ENCODE results near the gene POLR3A. TPM values are rescaled to one million over a fixed set of nuclear protein-coding genes. Genes with fewer than 3 reads are reported as not detected.
A peak's percentile ranks its signal among the peaks of the same experiment; 100 is the strongest.

Gene POLR3A
- polyA plus RNA-seq, 6 donors from 2014 or later = 0.92 to 11.2 (median 6.8) TPM

DNA sequence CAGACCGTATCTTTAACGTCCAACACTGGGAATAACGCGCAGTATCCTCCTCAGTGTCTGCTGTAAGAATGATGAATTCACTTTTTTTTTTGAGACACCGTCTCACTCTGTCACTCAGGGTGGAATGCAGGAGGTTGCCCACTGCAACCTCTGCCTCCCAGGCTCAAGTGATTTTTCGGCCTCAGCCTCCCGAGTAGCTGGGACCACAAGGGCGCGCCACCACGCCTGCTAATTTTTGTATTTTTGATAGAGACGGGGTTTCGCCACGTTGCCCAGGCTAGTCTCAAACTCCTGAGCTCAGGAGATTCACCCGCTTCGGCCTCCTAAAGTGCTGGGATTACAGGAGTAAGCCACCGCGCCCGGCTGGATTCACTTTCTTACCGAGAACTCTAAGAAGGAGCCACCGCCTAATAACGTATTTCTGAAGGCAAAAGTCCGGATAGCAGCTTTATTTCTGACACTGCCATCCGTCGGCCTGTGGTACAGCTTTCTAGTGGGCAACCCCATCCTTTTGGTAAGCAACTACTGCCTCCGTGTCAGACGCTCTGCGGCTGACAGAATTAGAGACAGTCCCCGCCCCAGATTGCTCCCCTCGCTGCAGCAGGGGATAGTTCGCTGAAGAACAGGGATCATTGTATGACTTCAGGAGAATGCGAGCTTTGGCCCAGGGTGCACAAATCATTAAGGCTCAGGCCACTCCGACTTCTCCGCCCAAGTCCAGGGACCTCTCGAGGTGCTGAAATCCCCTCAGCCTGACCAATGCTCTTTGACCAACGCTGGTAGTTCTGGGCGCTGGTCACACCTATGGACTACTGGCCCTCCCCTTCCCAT is 662 bp downstream of the POLR3A start:
- no peak for ATAC-seq (ENCODE audit: low read depth in 2 of 2)
- Mint-ChIP-seq H3K4me3 (peak overlapping the region; percentile 94 to 100 (median 99)), H3K4me1 (peaks cover 23 to 38% (median 32%) of the 10 kb centered on the region in 3 donors), H3K27me3 (no peaks in the 10 kb centered on the region), H3K9me3 (peaks cover 0 to 3% (median 0%) of the 10 kb centered on the region in 7 donors), H3K27ac (peak overlapping the region in 5 of 6 donors; percentile 93 to 98 (median 94)), H3K36me3 (peaks cover 18 to 34% of the 10 kb centered on the region in 2 donors)
- no peak for DNase-seq

DNA sequence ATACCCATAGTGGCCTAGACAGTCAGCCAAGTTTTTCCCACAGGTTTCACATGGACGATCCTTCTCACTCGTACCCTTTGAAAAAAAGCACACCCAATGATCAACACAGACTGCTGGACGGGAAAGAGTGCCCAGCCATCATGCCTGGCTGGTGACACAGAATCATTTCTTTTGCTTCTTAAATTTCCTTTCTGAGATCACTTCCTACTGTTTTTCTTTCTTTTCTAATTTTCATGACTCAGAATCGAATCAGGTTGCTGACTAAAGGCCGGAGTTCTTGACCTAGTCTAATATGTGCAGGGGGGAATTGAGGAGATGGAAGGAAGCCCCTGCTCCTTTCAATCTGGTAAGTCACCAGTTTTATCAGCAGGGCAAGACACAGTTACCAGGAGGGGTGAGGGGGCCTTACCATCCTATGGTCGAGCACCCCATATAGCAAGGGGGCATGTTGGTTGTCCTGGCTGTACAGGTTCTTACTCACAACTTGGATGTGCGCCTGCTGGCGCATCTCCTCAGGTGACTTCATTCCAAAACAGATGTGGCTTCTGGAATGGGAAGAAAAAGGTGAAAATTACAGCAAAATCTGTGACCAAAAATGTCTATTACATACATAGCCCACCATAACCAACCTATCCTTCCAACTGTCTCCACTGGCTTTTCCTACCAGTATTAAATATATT is 3.5 kb downstream of the POLR3A start:
- Mint-ChIP-seq H3K4me3 (peak overlapping the region in 1 of 8 donors; percentile 75), H3K27me3 (no peaks in the 10 kb centered on the region), H3K36me3 (peaks cover 36 to 42% of the 10 kb centered on the region in 2 donors), H3K27ac (peak overlapping the region in 3 of 6 donors; percentile 42 to 74 (median 55)), H3K9me3 (peaks cover 0 to 3% (median 0%) of the 10 kb centered on the region in 7 donors), H3K4me1 (peaks cover 23 to 32% (median 31%) of the 10 kb centered on the region in 3 donors)
- no peak for ATAC-seq (ENCODE audit: low read depth in 2 of 2)
- DNase-seq = no peak

DNA sequence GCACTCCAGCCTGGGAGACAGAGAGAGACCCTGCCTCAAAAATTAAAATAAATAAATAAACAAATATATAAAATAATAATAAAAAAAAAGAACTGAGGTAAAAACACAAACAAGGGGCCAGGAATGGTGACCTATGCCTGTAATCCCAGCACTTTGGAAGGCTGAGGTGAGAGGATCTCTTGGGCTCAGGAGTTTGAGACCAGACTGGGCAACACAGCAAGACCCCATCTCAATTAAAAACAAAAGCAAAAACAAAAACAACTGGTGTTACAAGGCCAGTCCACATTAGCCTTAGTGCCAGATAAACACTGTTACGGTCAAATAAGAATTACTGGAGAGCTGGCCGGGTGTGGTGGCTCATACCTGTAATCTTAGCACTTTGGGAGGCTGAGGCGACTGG is 5.6 kb downstream of the POLR3A start:
- Mint-ChIP-seq H3K4me1 (peaks cover 14 to 20% (median 18%) of the 10 kb centered on the region in 3 donors), H3K4me3 (no peak overlapping the region), H3K9me3 (no peaks in the 10 kb centered on the region)

DNA sequence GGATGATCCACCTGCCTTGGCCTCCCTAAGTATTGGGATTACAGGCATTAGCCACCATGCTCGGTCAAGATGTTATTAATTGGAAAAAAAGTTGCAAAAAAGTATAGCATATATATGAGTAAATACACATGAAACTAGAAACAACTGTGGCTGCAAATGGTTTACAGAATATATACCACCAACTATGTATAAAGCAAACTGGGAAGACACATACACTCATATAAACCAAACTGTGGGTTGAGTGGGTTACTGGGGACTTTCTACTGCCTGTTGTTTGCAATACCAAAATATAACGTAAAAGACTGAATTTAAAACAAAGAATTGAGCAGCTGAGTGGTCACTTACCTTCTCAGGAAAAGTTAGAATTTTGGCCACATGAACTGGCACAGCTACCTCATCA is 8.1 kb downstream of the POLR3A start:
- Mint-ChIP-seq H3K9me3 (no peaks in the 10 kb centered on the region), H3K27ac (peak overlapping the region in 1 of 6 donors; percentile 4), H3K36me3 (peaks cover 28 to 47% of the 10 kb centered on the region in 2 donors)

More for the DNA sequence above, 5.6 kb downstream of the POLR3A start:
- H3K27me3 Mint-ChIP-seq = no peaks in the 10 kb centered on the region
- ATAC-seq (ENCODE audit: low read depth in 2 of 2) = no peak
- no peak overlapping the region for H3K27ac Mint-ChIP-seq
- H3K36me3 Mint-ChIP-seq = peaks cover 36 to 41% of the 10 kb centered on the region in 2 donors
- no peak for DNase-seq

DNA sequence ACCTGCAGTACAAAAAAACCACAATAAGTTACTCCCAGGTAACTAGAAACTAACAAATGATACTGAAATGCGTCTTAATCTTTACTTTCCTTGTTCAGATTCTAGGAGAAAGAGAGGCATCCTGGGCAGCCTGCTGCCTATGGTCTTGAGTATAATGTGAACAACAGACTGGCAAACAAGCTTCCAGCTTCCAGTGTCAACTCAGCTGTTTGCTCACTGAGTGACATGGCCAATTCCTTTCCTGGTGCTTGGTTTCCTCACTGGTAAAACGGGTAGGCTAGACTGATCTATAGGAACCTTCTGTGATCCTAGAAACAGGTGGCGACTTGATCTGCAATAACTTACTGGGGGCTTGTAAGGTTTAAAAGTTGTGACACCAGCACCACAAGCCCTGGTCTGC is 10.1 kb downstream of the POLR3A start:
- H3K9me3 Mint-ChIP-seq = no peaks in the 10 kb centered on the region
- H3K4me3 Mint-ChIP-seq = no peak overlapping the region
- no peaks in the 10 kb centered on the region for H3K27me3 Mint-ChIP-seq
- ATAC-seq (ENCODE audit: low read depth in 2 of 2) = no peak
- H3K36me3 Mint-ChIP-seq = peaks cover 13 to 38% of the 10 kb centered on the region in 2 donors
- DNase-seq = no peak
- no peak overlapping the region for H3K27ac Mint-ChIP-seq
- no peaks in the 10 kb centered on the region for H3K4me1 Mint-ChIP-seq

More for the DNA sequence above, 8.1 kb downstream of the POLR3A start:
- Mint-ChIP-seq H3K27me3 (no peaks in the 10 kb centered on the region), H3K4me3 (no peak overlapping the region), H3K4me1 (peaks cover 0 to under 1% (median under 1%) of the 10 kb centered on the region in 3 donors)
- DNase-seq = no peak
- ATAC-seq (ENCODE audit: low read depth in 2 of 2) = no peak

DNA sequence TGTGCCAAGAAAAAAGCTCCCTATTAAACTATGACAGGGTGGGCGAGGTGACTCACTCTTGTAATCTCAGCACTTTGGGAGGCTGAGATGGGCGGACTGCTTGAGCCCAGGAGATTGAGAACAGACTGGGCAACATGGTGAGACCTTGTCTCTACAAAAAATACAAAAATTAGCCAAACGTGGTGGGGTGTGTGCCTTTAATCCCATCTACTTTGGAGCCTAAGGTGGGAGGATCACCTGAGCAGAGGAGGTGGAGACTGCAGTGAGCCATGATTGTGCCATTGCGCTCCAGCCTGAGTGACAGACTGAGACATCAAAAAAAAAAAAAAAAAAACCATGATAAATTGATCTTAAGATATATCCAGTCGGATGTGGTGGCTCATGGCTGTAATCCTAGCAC is 11.5 kb downstream of the POLR3A start:
- H3K4me3 Mint-ChIP-seq = no peak overlapping the region
- H3K27me3 Mint-ChIP-seq = no peaks in the 10 kb centered on the region
- no peaks in the 10 kb centered on the region for H3K4me1 Mint-ChIP-seq
- H3K9me3 Mint-ChIP-seq = no peaks in the 10 kb centered on the region
- ATAC-seq (ENCODE audit: low read depth in 2 of 2) (no peak), DNase-seq (no peak)
- no peak overlapping the region for H3K27ac Mint-ChIP-seq
- H3K36me3 Mint-ChIP-seq = peaks cover 8 to 44% of the 10 kb centered on the region in 2 donors

DNA sequence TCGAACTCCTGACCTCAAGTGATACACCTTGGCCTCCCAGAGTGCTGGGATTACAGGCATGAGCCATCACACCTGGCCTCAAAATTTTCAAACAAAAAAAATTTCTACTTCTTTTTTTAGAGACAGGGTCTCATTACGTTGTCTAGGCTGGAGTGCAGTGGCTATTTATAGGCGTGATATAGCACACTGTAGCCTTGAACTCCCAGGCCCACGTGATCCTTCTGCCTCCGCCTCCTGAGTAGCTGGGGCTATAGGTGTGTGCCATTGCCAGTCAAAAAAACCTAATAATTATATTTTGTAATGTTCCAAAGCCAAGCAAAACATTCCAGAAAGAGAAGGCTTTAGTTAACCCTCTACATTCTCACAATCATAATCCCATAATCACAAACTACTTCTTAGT is 13.8 kb downstream of the POLR3A start:
- DNase-seq (no peak), ATAC-seq (ENCODE audit: low read depth in 2 of 2) (no peak)
- H3K4me1 Mint-ChIP-seq = no peaks in the 10 kb centered on the region
- H3K27me3 Mint-ChIP-seq = no peaks in the 10 kb centered on the region
- H3K9me3 Mint-ChIP-seq = no peaks in the 10 kb centered on the region
- peaks cover 2 to 35% of the 10 kb centered on the region in 2 donors for H3K36me3 Mint-ChIP-seq
- H3K27ac Mint-ChIP-seq = no peak overlapping the region
- no peak overlapping the region for H3K4me3 Mint-ChIP-seq

DNA sequence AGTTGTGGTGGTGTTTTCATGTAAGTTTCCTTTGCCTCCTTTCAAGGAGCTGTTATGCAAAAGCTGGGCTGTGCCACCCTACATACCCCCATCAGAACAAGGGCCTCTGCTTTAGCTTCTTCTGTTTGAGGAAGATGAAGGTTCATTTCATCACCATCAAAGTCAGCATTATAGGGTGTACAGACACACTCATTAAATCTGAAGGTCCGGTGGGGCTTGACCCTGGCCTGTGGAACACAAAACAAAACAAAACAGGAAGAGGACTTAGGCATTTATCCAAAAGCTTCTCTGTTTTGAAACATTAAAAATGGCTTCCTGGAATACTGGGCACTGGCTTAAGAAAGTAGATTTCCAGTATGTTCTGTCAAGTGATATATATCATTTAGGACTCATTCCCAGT is 15.8 kb downstream of the POLR3A start:
- Mint-ChIP-seq H3K9me3 (no peaks in the 10 kb centered on the region), H3K4me1 (no peaks in the 10 kb centered on the region), H3K4me3 (no peak overlapping the region), H3K27ac (no peak overlapping the region), H3K36me3 (peaks cover 21 to 40% of the 10 kb centered on the region in 2 donors), H3K27me3 (no peaks in the 10 kb centered on the region)
- DNase-seq (no peak), ATAC-seq (ENCODE audit: low read depth in 2 of 2) (no peak)

DNA sequence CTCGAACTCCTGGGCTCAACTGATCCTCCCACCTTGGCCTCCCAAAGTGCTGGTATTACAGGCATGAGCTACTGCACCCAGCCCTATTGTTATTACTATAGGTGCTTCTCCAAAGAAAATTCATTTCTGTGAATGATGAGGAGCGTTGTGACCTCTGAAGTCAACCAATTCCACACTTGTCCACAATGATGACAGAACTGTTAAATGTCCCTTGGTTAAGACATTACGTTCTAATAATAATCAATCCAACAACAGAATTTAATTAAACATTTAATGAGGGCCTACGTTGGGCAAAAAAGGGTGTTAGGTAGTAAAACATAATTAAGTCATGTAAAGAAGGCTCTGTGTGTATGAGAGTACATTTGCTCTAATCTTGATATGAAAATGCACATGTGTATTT is 18.2 kb downstream of the POLR3A start:
- no peaks in the 10 kb centered on the region for H3K9me3 Mint-ChIP-seq
- DNase-seq (no peak), ATAC-seq (ENCODE audit: low read depth in 2 of 2) (no peak)
- H3K4me1 Mint-ChIP-seq = no peaks in the 10 kb centered on the region
- peaks cover 31 to 35% of the 10 kb centered on the region in 2 donors for H3K36me3 Mint-ChIP-seq
- no peak overlapping the region for H3K4me3 Mint-ChIP-seq
- H3K27ac Mint-ChIP-seq = peak overlapping the region in 1 of 6 donors; percentile 14
- no peaks in the 10 kb centered on the region for H3K27me3 Mint-ChIP-seq

DNA sequence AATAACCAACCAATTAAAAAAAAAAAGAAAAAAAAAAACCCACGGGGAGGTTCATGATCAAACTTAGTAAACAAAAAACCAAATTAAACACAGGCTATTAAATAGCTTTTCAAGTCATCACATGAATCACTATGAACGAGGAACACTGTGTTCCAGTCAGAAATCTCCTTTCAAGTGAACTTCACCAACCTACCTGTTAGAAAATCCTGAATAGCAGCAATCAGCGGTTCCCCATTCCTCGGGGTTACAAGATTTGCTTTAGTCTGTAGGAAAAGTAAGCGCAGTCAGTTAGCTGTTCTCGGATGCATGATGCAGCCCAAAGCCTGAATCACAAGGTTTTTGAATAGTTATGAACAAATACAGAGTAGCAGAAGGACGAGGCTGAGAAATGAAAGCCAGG is 19.0 kb downstream of the POLR3A start:
- H3K27ac Mint-ChIP-seq = peak overlapping the region in 1 of 6 donors; percentile 21
- H3K4me1 Mint-ChIP-seq = no peaks in the 10 kb centered on the region
- H3K36me3 Mint-ChIP-seq = peaks cover 31 to 40% of the 10 kb centered on the region in 2 donors
- H3K4me3 Mint-ChIP-seq = no peak overlapping the region
- ATAC-seq (ENCODE audit: low read depth in 2 of 2) (no peak), DNase-seq (no peak)
- H3K9me3 Mint-ChIP-seq = no peaks in the 10 kb centered on the region
- no peaks in the 10 kb centered on the region for H3K27me3 Mint-ChIP-seq

DNA sequence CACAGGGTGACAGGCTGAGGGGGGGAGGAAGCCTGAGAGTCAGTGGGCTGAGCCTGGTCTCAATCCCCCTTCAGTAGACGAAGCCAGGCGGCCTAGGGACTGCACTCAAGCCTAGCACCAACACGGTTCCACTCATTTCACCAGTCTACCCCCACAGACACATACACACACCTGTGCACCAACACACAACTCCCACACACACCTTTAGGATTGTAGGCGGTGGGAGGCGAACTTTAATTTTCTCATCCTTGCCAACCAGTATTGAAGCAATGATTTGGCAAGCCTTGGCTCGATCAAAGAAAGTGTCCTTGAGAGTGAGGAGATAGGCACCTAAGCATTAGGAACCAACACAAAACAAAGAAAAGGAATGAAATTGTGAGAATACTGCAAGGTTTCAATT is 19.7 kb downstream of the POLR3A start:
- Mint-ChIP-seq H3K36me3 (peaks cover 33 to 39% of the 10 kb centered on the region in 2 donors), H3K27ac (peak overlapping the region in 1 of 6 donors; percentile 16), H3K27me3 (no peaks in the 10 kb centered on the region), H3K4me1 (no peaks in the 10 kb centered on the region), H3K9me3 (no peaks in the 10 kb centered on the region), H3K4me3 (no peak overlapping the region)
- no peak for DNase-seq
- ATAC-seq (ENCODE audit: low read depth in 2 of 2) = no peak

DNA sequence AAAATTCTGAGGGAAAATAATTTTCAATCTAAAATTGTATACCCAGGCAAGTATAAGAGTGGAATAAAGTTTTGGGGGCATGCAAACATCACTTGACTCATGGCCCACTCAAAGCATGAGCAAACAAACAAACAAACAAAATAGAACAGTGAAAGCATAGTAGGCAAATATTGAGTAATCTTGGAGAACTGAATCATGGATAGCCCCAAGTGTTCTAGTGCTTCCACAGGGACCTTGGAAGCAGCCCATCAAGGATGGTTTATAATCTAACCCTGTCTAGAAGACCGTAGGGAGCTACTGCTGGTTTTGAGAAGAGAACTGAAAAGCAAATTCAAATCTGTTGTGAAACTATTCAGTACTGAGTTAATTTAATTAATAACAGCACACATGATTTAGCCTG is 22.1 kb downstream of the POLR3A start:
- DNase-seq (no peak), ATAC-seq (ENCODE audit: low read depth in 2 of 2) (no peak)
- no peaks in the 10 kb centered on the region for H3K4me1 Mint-ChIP-seq
- no peak overlapping the region for H3K4me3 Mint-ChIP-seq
- peak overlapping the region in 1 of 6 donors; percentile 3 for H3K27ac Mint-ChIP-seq
- peaks cover 30 to 40% of the 10 kb centered on the region in 2 donors for H3K36me3 Mint-ChIP-seq
- no peaks in the 10 kb centered on the region for H3K27me3 Mint-ChIP-seq
- H3K9me3 Mint-ChIP-seq = no peaks in the 10 kb centered on the region

DNA sequence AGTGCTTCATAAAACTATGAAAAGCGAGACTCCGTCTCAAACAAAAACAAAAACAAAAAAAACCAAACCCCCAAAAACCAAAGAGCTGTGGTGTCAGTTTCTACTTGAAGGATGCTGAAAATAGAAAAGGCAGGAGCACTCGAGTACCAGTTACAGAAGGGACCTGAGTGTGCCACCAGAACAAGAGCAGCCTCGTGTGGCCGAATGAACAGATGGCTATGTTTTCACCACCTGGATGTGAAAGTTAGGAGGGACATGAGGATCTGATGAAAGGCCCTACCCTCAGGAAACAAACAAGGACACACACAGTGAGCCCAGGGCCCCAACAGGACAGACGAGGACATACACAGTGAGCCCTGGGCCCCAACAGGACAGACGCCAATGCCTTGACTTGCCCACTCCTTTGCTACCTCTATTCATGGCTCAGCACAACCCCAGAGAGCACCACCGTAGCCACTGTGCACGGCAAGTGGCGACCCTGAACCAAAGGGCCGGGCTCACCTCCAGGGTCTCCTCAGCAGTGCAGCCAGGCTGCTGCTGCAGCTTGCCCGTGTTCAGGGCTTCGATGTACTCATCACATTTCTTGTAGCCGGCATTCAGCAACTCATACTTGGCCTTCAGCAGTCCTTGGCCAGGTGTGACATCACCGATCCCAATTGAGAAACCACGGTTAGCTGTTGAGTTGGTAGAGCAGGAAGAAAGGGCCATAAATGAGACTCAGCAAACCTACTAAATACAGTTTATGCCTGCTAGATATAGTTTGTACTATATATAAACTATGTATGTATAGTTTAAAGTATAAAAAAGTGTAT is 24.9 kb downstream of the POLR3A start:
- Mint-ChIP-seq H3K9me3 (no peaks in the 10 kb centered on the region), H3K4me1 (peaks cover 0 to 5% (median 0%) of the 10 kb centered on the region in 3 donors), H3K27me3 (no peaks in the 10 kb centered on the region), H3K36me3 (peaks cover 27 to 44% of the 10 kb centered on the region in 2 donors), H3K27ac (peak overlapping the region in 1 of 6 donors; percentile 29), H3K4me3 (no peak overlapping the region)
- ATAC-seq (ENCODE audit: low read depth in 2 of 2) (no peak), DNase-seq (no peak)

Measured in naive B cell (primary cell).